ENCODE data around the gene FAM200A. TPM values are rescaled to one million over a fixed set of nuclear protein-coding genes. Genes with fewer than 3 reads are reported as not detected.

Gene FAM200A
- 10 to 100 TPM in 1 of 4 donors, 1 to 10 TPM in 3; 1.3 to 22.6 (median 5.1) TPM for total RNA-seq

- intact Hi-C loops (cut with DNase I; ENCODE audit: low total_unique reads) = loop anchor here (5.0 kb wide), 1 partner anchor 50 kb away; the partner anchor contains the start of genes ZKSCAN5 and ZNF394
- Histone ChIP-seq H3K27ac (peak within 1 kb of the TSS; percentile 82 to 87), H3K27me3 (no peaks in the 10 kb centered on the region), H3K36me3 (no peaks in the 10 kb centered on the region), H3K4me3 (peak within 1 kb of the TSS; percentile 86 to 92), H3K4me1 (peaks cover 0 to 8% of the 10 kb centered on the region in 2 donors), H3K9me3 (peaks cover 0 to 4% of the 10 kb centered on the region in 2 donors)
- peak; percentile 88 to 89 for DNase-seq
- TF ChIP-seq POLR2A (IDR thresholded peaks at IDR 0.05) (peak in 1 of 2 donors; percentile 79), CTCF (IDR thresholded peaks at IDR 0.05) (no peak)
These were observed at the start of gene FAM200A for GRCh38 chr7:99551767-99552463. Gene FAM200A (minus strand): TSS chr7:99552114. CDS start chr7:99548407, 3,707 bp downstream.

GRCh38 chr7:99599836-99600235 is 47.9 kb upstream of the FAM200A start:
- TF ChIP-seq CTCF (IDR thresholded peaks at IDR 0.05) = no peak
- TF ChIP-seq POLR2A (IDR thresholded peaks at IDR 0.05) = no peak
- intact Hi-C loops (cut with DNase I; ENCODE audit: low total_unique reads) = no loop called here
- Histone ChIP-seq H3K36me3 (no peaks in the 10 kb centered on the region), H3K27me3 (no peaks in the 10 kb centered on the region), H3K4me3 (no peak overlapping the region), H3K27ac (no peak overlapping the region), H3K4me1 (no peaks in the 10 kb centered on the region), H3K9me3 (no peaks in the 10 kb centered on the region)
- DNase-seq = no peak

GRCh38 chr7:99597762-99598501 is 46.0 kb upstream of the FAM200A start, which contains the start of gene TMEM225B:
Gene TMEM225B (plus strand): TSS chr7:99598267. CDS start chr7:99604389, 6,122 bp downstream.
- no peaks in the 10 kb centered on the region for H3K27me3 ChIP-seq
- H3K27ac ChIP-seq = no peak within 1 kb of the TSS
- H3K4me1 ChIP-seq = no peaks in the 10 kb centered on the region
- no peak for DNase-seq
- intact Hi-C loops (cut with DNase I; ENCODE audit: low total_unique reads) = no loop called here
- H3K9me3 ChIP-seq = no peaks in the 10 kb centered on the region
- H3K36me3 ChIP-seq = no peaks in the 10 kb centered on the region
- no peak for TF ChIP-seq POLR2A (IDR thresholded peaks at IDR 0.05)
- TF ChIP-seq CTCF (IDR thresholded peaks at IDR 0.05) = no peak
- H3K4me3 ChIP-seq = no peak within 1 kb of the TSS

- Histone ChIP-seq H3K36me3 (no peaks in the 10 kb centered on the region), H3K27ac (no peak overlapping the region), H3K4me1 (no peaks in the 10 kb centered on the region), H3K27me3 (no peaks in the 10 kb centered on the region), H3K9me3 (no peaks in the 10 kb centered on the region), H3K4me3 (no peak overlapping the region)
- intact Hi-C loops (cut with DNase I; ENCODE audit: low total_unique reads) = no loop called here
- TF ChIP-seq CTCF (IDR thresholded peaks at IDR 0.05) (no peak), POLR2A (IDR thresholded peaks at IDR 0.05) (no peak)
- DNase-seq = no peak
These were observed 44.6 kb upstream of the FAM200A start for GRCh38 chr7:99596408-99596955.

Data from uterus (tissue), 4 donors.